HG03571 (cell line): ENCODE data around the gene DCP1B.
"Not testable (repeated sequence)": the region's sequence is repeated elsewhere in the genome, so short reads cannot be mapped to it uniquely, and the experiment has no call there.

Experiments used
- ATAC-seq: cut with Tn5 transposase; IDR thresholded peaks from one replicate; pipeline ENCODE4 v1.9.1; 2021; ENCODE audit not compliant: unreplicated experiment

The DCP1B gene

GRCh38 chr12:1977109-1977508, 27.1 kb downstream of the DCP1B start:
- ATAC-seq: no peak

- ATAC-seq: no peak
Measured at GRCh38 chr12:1974812-1975211, 29.4 kb downstream of the DCP1B start.

DNA sequence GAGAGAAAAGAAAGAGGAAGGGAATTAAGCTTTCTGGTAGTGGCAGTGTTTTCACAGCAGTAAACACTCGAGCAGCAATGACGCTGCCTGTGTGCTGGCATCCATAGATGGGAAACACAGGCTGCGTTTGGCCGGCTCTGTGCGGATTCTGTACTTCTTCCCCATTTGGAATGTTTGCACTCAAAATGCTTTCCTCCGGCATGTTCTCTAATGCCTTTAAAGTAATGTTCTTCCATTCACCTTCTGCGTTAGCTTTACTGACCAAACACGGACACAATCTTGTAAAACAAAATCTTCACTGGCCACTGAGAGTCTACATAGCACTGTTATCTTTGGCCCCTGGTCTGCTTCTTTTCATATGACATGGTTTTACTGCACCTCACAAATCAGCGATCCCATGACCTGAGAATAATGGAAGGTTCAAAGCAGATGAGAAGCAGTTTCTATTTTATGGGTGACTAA, 31.4 kb downstream of the DCP1B start:
- ATAC-seq: no peak

DNA sequence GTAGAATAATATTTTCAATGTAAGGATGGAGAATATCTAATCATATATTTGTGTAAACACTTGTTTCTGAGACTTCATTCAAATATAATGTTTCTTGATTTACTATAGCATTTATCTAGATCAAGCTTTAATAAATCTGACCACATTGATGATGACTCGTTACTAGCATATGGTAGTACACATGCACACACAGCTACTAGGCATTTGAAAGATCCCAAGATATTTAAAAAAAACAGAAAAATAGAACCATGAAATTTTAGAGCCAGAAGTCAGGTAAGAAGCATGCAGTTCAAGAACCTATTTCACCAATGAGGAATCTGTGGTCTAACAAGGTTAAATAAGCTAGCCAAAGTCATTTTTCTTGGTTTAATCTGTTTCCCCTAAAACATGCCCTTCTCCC, 32.0 kb downstream of the DCP1B start:
- no peak for ATAC-seq

- ATAC-seq: no peak
Measured at GRCh38 chr12:1970331-1970900, 33.8 kb downstream of the DCP1B start.

DNA sequence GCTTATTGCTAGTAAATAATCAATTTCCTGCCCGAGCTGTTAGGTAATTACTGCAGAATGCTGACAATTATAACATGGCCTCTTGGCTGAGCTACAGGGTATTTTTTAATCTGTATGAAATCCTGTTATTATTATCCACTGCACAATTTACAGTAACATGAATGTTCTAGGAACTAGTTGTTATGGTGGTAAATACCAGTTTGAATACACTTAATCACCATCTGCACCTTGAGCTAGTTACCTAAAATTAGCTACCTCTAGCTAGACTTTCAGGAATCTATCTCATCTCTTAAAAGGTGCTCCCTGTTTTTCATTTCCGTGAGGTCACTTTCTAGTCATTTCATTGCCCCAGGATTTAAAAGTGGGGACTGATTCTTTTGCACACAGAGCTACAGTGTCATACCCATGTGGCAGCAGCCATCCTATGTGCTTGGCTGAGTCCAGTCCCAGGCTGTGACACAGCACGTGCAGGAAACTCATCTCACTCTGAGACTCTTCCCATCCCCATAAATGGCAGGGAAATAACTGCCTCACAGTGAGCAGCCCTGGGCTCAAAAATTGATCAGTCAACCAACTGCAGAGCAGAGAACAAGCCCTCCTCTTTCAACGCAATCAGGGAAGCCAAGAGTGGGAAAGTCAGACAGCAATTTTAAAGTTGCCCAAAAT, 37.6 kb downstream of the DCP1B start:
- ATAC-seq: no peak

DNA sequence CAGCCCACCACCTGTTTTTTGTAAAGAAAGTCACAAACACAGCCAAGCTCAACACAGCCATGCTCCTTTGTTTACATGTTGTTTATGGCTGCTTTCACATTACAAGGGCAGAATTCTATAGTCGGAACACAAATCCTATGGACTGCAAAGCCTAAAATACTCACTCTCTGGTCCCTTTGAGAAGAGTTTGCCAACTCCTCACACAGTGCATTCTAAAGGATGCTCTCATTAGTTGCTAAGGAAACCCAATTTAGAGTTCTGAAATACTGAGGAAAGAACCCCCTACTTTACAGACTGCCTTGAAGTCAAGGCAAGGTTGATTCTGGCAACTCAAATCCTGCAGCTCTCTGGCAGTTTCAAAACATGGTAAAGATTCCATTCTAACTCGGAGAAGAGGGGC, 38.3 kb downstream of the DCP1B start:
- ATAC-seq: no peak

- no peak for ATAC-seq
Measured at GRCh38 chr12:1962051-1963020, 41.9 kb downstream of the DCP1B start.

- ATAC-seq: no peak
Measured at GRCh38 chr12:1956716-1957115, 47.5 kb downstream of the DCP1B start.

GRCh38 chr12:1949771-1950470, 54.3 kb downstream of the DCP1B start:
- ATAC-seq: no peak

DNA sequence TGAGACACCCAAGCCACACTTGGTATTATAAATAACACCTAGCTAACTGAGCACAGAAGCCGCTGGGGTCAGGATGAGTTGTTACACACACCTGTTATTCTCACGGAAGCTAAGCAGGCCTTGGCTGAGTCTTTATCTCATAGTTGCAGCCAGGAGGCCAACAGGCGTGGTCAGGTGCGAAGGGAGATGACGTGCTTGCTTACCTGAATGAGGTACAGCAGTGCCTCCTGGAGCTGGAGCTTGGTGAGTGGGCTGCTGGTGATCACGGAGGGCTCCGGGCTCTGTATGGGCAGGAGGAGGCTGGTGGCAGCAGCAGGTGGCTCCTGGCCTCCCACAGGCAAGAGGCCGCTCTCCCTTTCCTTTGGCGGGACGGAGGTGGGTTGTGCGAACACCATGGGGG, 55.4 kb downstream of the DCP1B start:
- no peak for ATAC-seq

DNA sequence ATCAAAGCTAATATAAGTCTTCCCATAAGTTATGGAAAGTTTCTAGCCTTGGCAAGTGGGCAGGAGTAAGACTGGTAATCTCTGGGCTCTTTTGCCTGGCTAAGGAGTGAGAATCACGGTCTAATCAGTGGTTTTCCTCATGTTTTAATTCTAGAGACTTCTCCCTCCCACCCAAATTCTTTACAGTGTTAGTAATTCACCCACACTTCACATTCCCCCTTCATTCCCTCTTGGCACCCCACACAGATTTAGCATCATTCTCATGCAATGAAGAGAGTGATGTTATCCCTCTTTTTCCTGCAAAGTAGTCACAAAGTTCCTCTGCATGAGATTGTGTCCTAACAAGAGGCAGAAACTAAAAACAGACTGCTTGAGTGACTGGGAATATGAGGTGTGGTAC, 57.2 kb downstream of the DCP1B start:
- ATAC-seq: no peak

DNA sequence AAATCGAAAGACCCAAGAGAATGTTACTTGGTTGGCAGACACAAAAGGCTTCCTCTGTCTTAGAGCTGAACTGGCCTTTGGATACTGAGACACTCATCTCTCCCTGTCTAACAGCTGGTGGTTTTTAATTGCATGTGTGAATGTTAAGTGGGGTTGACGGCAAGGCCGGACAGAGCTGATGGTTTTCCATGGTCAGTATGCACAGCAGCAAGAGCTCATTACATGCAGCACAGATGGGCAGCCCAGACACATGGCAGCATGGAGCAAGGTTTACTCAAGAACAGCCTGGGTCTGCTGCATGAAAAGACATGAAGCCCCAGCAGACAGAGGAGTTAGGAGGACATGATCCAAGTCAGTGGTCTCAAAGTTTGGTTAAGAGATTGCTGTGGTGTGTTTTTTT, 58.0 kb downstream of the DCP1B start:
- no peak for ATAC-seq

GRCh38 chr12:1945502-1945901, 58.8 kb downstream of the DCP1B start:
- not testable (repeated sequence) for ATAC-seq

GRCh38 chr12:1939801-1940607, 64.3 kb downstream of the DCP1B start:
- ATAC-seq: no peak

GRCh38 chr12:1939331-1939730, 64.9 kb downstream of the DCP1B start:
- ATAC-seq: no peak

- no peak for ATAC-seq
Measured at GRCh38 chr12:1937481-1938224, 66.6 kb downstream of the DCP1B start.

DNA sequence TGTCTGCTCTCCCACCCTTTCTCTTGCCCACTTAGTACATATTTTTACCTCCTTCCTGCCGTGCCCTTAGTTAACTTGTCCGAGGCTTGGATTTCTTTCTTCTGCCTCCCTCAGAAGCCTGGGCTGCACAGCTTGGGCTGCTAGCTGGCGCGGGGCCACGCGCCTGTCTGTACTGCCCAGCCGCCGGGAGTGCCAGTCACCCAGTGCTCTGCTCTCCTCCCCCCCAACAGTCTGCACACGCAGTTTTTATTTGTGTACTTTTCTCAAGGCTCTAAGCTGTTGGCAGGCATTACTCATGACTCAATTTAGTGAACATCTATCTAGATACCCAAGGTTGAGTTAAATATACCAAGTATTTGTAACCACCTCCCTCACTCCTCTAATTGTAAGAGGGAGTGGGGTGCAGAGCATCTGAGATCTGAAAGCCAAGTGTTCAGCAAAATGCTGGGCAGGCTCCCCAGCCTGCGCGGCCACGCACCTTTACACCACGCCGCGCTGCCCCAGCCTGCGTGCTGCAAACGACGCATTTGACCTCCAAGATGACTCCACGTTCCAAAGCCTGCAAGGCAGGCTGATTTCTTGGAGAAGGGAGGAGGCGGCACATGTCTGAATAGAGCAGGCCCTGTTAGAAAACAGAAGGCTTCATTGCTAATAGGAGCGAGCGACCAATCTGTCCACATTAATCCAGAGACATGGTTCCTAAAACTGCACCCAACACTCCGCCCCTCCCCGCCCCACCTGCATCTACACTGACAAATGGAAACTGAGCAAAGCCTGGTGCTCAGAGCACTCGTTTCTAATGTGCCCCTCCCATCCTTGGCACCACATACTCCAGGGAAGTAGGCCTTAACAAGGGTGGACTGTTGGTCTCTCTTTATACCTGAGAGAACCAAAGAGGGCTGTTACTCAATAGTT, 67.6 kb downstream of the DCP1B start:
- ATAC-seq: no peak
